CD14-positive monocyte (primary cell): ENCODE measurements around the gene CUBN. TPM values are rescaled to one million over a fixed set of nuclear protein-coding genes. Genes with fewer than 3 reads are reported as not detected.

Source experiments
- DNase-seq, 3 donors: peaks; one replicate each; pipeline ENCODE4 v3.0.0-alpha.2; 2011 to 2022
- H2AFZ ChIP-seq: 2 replicates; pipeline ENCODE4 v1.6.0; 2012; ENCODE audit warnings: mild to moderate bottlenecking, low read depth, low read length, inconsistent platforms; ENCODE audit not compliant: insufficient read depth, poor library complexity, severe bottlenecking
- H3K27ac ChIP-seq, 2 donors: 1 replicate in 1 of 2; 2 replicates in 1 of 2; pipeline ENCODE4 v1.5.1; 2012 to 2013; ENCODE audit warnings: low read length in 2 of 2, control low read depth in 1 of 2, inconsistent platforms in 1 of 2, low read depth in 1 of 2, mild to moderate bottlenecking in 1 of 2
- H3K27me3 ChIP-seq, 2 donors: one replicate each; pipeline versions ENCODE4 v1.6.0 to v1.6.1; 2011 to 2013; ENCODE audit warnings: low read length in 2 of 2; ENCODE audit not compliant: control insufficient read depth in 2 of 2, insufficient read depth in 2 of 2
- H3K36me3 ChIP-seq, 2 donors: replicated peaks in 1 of 2; 1 replicate in 1 of 2; 2 replicates in 1 of 2; pipeline versions ENCODE4 v1.5.1 to v1.6.1; 2012 to 2013; ENCODE audit warnings: low read length in 2 of 2, control low read depth in 1 of 2, inconsistent platforms in 1 of 2, mild to moderate bottlenecking in 1 of 2; ENCODE audit not compliant: insufficient read depth in 2 of 2, control insufficient read depth in 1 of 2
- H3K4me1 ChIP-seq, 2 donors: 1 replicate in 1 of 2; 2 replicates in 1 of 2; pipeline versions ENCODE4 v1.5.1 to v1.6.1; 2012 to 2013; ENCODE audit warnings: low read length in 2 of 2, control low read depth in 1 of 2, inconsistent platforms in 1 of 2, mild to moderate bottlenecking in 1 of 2, moderate library complexity in 1 of 2; ENCODE audit not compliant: insufficient read depth in 2 of 2, control insufficient read depth in 1 of 2
- H3K4me2 ChIP-seq: replicated peaks from 2 replicates; pipeline ENCODE3; 2012; ENCODE audit warnings: low read length, moderate library complexity, mild to moderate bottlenecking; ENCODE audit not compliant: poor library complexity, severe bottlenecking; ENCODE audit errors: extremely low read depth
- H3K4me3 ChIP-seq, 3 experiments: fragments of 200-600 bp in 1 of 3; sonication (generic) in 1 of 3; replicated peaks in 1 of 3; 1 replicate in 2 of 3; 2 replicates in 1 of 3; pipeline ENCODE4 v1.5.1; 2011 to 2013; ENCODE audit warnings: low read length in 3 of 3, mild to moderate bottlenecking in 3 of 3, control low read depth in 2 of 3, low read depth in 2 of 3, inconsistent platforms in 1 of 3, moderate library complexity in 1 of 3
- H3K79me2 ChIP-seq: 2 replicates; pipeline ENCODE4 v1.6.0; 2012; ENCODE audit warnings: mild to moderate bottlenecking, control low read depth, inconsistent platforms, low read length, moderate library complexity; ENCODE audit not compliant: insufficient read depth
- H3K9ac ChIP-seq: 2 replicates; pipeline ENCODE4 v1.6.0; 2017; ENCODE audit warnings: low read length, mild to moderate bottlenecking; ENCODE audit not compliant: insufficient read depth, poor library complexity, severe bottlenecking
- H3K9me3 ChIP-seq, 2 donors: replicated peaks in 1 of 2; 1 replicate in 1 of 2; 2 replicates in 1 of 2; pipeline versions ENCODE4 v1.5.1 to v1.6.1; 2012 to 2013; ENCODE audit warnings: low read length in 2 of 2, control low read depth in 1 of 2; ENCODE audit not compliant: control insufficient read depth in 1 of 2, insufficient read depth in 1 of 2
- H4K20me1 ChIP-seq: 2 replicates; pipeline ENCODE4 v1.6.0; 2012; ENCODE audit warnings: mild to moderate bottlenecking, low read length, control low read depth, moderate library complexity; ENCODE audit not compliant: insufficient read depth
- H3K27ac Mint-ChIP-seq, 7 donors: one replicate each; pipeline ENCODE4 v1.8.0; 2020; ENCODE audit warnings: mild to moderate bottlenecking in 7 of 7, mixed read lengths in 7 of 7, moderate library complexity in 6 of 7, inconsistent platforms in 2 of 7
- H3K27me3 Mint-ChIP-seq, 3 donors: one replicate each; pipeline ENCODE4 v1.8.0; 2021 to 2022; ENCODE audit warnings: low read depth in 3 of 3, mild to moderate bottlenecking in 3 of 3, mixed read lengths in 3 of 3, moderate library complexity in 3 of 3, inconsistent platforms in 1 of 3
- H3K36me3 Mint-ChIP-seq, 2 donors: one replicate each; pipeline ENCODE4 v1.8.0; 2020; ENCODE audit warnings: mixed read lengths in 2 of 2, inconsistent platforms in 1 of 2, mild to moderate bottlenecking in 1 of 2
- H3K4me1 Mint-ChIP-seq: one replicate; pipeline ENCODE4 v1.8.0; 2020; ENCODE audit warnings: mild to moderate bottlenecking, mixed read lengths
- H3K4me3 Mint-ChIP-seq, 2 donors: one replicate each; pipeline ENCODE4 v1.8.0; 2020; ENCODE audit warnings: mild to moderate bottlenecking in 2 of 2, mixed read lengths in 2 of 2, moderate library complexity in 1 of 2
- H3K9me3 Mint-ChIP-seq, 7 donors: one replicate each; pipeline ENCODE4 v1.8.0; 2020 to 2022; ENCODE audit warnings: mixed read lengths in 7 of 7, mild to moderate bottlenecking in 6 of 7, moderate library complexity in 6 of 7, inconsistent platforms in 2 of 7
- CTCF ChIP-seq: fragments of 200-600 bp; IDR thresholded peaks from one replicate; pipeline ENCODE4 v1.8.0; 2022; ENCODE audit warnings: antibody characterized with exemption, mild to moderate bottlenecking
- WGBS: methylation state at CpG from one replicate; pipeline ENCODE4 v1.1.5; 2013; ENCODE audit warnings: missing lambda C conversion rate; ENCODE audit not compliant: insufficient coverage; 5-methylcytosine and 5-hydroxymethylcytosine counted together
- intact Hi-C, 2 donors: fragments of 100-400 bp; cut with micrococcal nuclease; formaldehyde crosslinking; loops; one replicate each; pipeline versions ENCODE4 v1.15.0 to v1.15.1; 2023
- polyA plus RNA-seq, 3 donors: library from polyadenylated mRNA; depleted of rRNA in 1 of 3; unstranded in 2 of 3; stranded (reverse) in 1 of 3; fragments of 300-500 nt in 2 of 3; fragments of >200 nt in 1 of 3; fragmentation: Illumina TruSeq in 2 of 3; gene quantifications; 1 replicate in 2 of 3; 2 replicates in 1 of 3; pipeline ENCODE4 v1.2.3, GENCODE V29; 2012 to 2021

Gene CUBN
- polyA plus RNA-seq, 3 donors: 0.95 TPM; not detected in 2

GRCh38 chr10:17157024-17157423 lies 27.4 kb upstream of the CUBN start:
- Histone ChIP-seq H3K9me3 (no peaks in the 10 kb centered on the region), H3K79me2 (no peaks in the 10 kb centered on the region), H4K20me1 (no peaks in the 10 kb centered on the region), H3K4me3 (no peak overlapping the region), H3K4me2 (no peak overlapping the region), H3K4me1 (no peaks in the 10 kb centered on the region), H3K36me3 (no peaks in the 10 kb centered on the region), H3K27ac (no peak overlapping the region), H2AFZ (no peak overlapping the region), H3K9ac (no peak overlapping the region), H3K27me3 (no peaks in the 10 kb centered on the region)
- no peaks in the 10 kb centered on the region for H3K9me3 Mint-ChIP-seq
- intact Hi-C loops: no loop called here
- H3K4me1 Mint-ChIP-seq: no peaks in the 10 kb centered on the region
- DNase-seq: no peak
- no peak for TF ChIP-seq CTCF
- H3K4me3 Mint-ChIP-seq: no peak overlapping the region
- WGBS: no CpG with 5 or more reads among the region's 2 CpGs
- H3K27ac Mint-ChIP-seq: no peak overlapping the region
- peaks cover 0 to 2% (median 0%) of the 10 kb centered on the region in 3 donors for H3K27me3 Mint-ChIP-seq
- H3K36me3 Mint-ChIP-seq: peaks cover 4 to 22% of the 10 kb centered on the region in 2 donors

- intact Hi-C loops: no loop called here
- H3K27ac ChIP-seq: no peak overlapping the region
- TF ChIP-seq CTCF: no peak
These were observed 26.2 kb upstream of the CUBN start for GRCh38 chr10:17155826-17156225.

More at GRCh38 chr10:17155826-17156225, 26.2 kb upstream of the CUBN start:
- Mint-ChIP-seq H3K9me3 (no peaks in the 10 kb centered on the region), H3K27me3 (peaks cover 0 to under 1% (median 0%) of the 10 kb centered on the region in 3 donors), H3K36me3 (peaks cover 0 to 24% of the 10 kb centered on the region in 2 donors), H3K4me1 (no peaks in the 10 kb centered on the region), H3K4me3 (no peak overlapping the region), H3K27ac (no peak overlapping the region)
- H3K27me3 ChIP-seq: no peaks in the 10 kb centered on the region
- H3K4me1 ChIP-seq: no peaks in the 10 kb centered on the region
- H3K36me3 ChIP-seq: no peaks in the 10 kb centered on the region
- H4K20me1 ChIP-seq: no peaks in the 10 kb centered on the region
- no peak overlapping the region for H3K9ac ChIP-seq
- H3K4me3 ChIP-seq: no peak overlapping the region
- no peaks in the 10 kb centered on the region for H3K79me2 ChIP-seq
- no peaks in the 10 kb centered on the region for H3K9me3 ChIP-seq
- H2AFZ ChIP-seq: no peak overlapping the region
- H3K4me2 ChIP-seq: no peak overlapping the region
- DNase-seq: no peak
